ENCODE results near the gene HECW1.
A peak's percentile ranks its signal among the peaks of the same experiment; 100 is the strongest.

HECW1 gene

DNA sequence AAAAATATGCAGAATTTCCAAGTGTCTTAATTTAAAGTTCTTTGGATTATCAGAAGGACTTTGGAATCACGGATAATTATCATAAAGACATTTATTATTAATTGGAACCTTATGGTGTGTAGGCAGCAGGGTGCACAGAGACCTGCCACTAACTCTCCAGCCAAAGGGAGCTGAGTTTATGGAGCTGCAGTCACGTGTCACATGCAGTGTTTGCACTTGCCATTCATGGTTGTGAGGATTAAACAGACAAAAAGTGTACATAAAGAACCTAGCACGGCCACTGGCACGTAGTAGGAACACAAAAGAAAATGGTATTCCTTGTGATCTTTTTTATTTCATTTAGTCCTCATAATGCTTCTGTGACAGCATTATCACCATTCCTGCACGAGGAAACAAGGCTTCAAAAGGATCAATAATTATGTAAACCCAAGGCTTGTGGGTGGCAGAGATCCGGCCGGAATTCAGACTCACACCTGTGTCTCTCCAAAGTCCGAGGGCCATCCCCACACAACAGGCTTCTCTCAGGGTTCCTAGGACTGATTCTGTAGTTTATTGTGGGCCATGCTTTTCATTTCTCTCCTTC is 326.5 kb downstream of the HECW1 start:
- no peak for DNase-seq (ENCODE audit: low read depth)

DNA sequence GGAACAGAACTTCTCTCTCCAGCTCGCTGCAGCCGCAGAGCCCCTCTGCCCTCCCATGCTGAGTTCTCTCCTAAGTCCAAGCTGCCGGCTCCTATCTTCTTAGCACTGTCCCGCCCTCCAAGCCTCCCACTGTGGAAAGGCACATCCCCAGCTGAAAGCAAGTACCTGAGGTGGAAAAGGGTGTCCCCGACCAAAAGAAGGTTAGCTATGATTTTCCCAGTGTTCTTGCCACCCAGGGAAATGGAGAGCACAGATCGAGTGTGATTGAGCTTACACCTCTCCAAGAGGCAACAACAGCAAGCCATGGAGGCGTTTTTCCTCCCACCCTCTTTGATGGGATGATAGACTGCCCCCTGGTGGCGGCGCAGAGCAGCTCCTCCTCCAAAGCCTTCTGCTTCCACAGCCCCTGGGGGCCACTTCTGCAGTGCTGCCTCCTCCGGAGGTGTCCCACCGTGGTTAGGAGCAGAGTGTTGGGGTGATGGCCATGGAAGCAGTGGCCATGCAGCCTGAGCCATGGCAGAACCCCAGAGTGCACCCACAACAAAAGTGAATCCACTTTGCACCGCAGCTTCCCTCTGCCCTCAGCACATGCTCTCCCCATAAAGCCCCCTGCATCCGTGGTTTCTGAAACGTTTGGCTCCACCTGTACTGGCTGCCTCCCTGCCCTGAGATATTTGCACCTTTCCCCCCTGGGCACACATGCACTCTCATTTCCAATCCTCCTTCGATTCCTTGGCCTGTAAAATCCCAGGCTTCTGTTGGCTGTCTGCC is 327.4 kb downstream of the HECW1 start:
- peak; percentile 24 for DNase-seq (ENCODE audit: low read depth)

DNA sequence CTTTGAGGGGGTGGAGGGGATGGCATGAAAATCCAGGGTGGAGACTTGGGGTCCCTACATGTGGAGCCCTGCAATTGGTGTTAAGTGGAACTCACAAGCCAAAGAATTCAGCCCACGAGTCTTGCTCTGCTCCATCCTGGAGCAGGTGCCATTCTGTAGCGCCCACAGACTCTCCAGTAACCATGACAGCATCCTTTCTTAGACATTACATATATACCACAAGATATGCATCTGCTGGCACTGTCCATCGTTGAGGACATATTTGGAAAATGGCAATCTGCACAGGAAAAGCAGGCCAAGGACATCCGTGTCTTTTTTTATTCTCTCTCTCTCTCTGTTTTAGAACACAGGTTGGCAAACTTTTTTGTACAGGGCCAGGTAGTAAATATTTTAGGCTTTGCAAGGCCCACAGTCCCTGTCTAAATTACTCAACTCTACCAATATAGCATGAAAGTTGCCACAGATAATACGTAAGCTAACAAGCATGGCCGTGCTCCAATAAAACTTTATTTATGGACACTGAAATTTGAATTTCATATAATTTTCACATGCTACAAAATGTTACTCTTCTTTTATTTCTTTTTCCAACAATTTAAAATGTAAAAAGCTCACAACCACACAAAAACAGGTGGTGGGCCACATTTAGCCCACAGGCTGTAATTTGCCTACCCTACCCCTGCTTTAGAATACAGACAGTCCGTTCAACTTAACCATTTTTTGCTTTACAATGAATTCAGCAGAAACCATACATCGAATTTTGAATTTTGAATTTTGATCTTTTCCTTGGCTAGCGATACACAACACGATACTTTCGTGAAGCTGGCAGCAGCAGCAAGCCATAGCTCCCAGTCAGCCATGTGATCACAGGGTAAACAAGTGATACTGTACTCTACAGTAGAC is 329.0 kb downstream of the HECW1 start:
- no peak for DNase-seq (ENCODE audit: low read depth)

- DNase-seq (ENCODE audit: low read depth), result no peak
Observed at GRCh38 chr7:43443381-43443780, 330.9 kb downstream of the HECW1 start.

GRCh38 chr7:43444711-43445578 is 332.5 kb downstream of the HECW1 start:
- DNase-seq (ENCODE audit: low read depth), result no peak

DNA sequence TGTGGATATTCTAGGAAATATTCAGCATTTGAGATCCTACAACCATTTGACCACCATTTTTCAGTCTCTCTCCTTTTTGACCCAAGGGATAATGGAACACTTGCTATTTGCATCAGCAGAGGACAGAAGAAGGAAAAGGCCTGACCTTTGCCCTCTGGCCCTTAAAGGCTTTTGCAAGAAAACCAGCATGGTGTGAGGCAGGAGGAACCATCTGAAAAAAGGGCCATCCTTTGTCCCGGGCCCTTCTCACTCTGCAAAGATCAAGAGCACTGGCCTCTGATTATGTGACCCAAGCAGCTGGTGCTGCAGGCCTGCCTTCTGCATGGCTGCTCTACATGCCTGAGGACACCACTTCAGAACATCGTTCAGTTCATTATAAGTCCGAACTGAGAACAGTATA is 337.1 kb downstream of the HECW1 start:
- DNase-seq (ENCODE audit: low read depth), result no peak

DNA sequence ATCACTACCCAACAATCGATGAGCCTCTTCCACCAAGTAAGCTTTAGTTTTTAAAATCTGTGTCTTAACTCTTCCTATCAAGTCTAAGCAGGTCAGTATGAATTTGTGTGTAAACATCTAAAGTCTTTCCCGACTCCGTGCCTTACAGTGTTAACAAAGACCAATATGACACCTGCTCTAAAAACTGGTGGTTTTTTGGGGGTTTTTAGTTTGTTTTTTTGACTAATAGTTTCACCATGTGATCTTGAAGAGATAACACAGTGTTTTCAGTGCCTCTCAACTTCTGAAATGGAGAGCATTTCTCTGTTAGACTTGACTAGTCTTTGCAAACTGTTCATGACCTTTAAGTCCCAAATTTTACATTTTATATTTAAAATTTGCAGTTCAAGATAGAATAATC is 338.4 kb downstream of the HECW1 start:
- DNase-seq (ENCODE audit: low read depth), result no peak

DNA sequence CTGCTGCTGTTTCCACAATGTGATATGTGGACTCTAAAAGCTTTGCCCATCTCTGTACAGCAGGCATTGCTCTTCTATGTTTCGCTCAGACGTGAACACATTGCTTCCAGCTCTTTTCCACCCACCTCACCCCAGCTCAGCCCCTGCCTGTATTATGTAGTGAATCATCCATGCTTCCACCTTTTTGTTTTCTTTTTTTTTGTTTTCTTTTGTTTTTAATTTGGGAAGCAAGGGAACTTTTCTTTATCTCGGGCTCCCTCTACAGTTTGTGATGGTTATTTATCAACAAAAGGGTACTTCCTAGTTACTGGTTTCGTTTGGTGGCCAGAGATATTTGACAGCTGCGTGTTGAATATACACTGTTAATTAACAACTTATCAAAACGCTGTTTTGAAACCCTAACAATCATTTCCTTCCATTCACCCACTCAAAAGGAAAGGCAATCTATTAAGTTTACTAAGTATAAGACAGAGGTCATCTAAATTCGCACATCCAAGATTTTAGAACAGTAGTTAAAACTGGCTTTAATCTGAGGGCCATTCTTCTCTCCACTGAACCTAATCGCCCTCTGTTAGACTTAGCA is 342.6 kb downstream of the HECW1 start:
- no peak for DNase-seq (ENCODE audit: low read depth)

GRCh38 chr7:43456200-43456599 is 343.8 kb downstream of the HECW1 start:
- no peak for DNase-seq (ENCODE audit: low read depth)

GRCh38 chr7:43458330-43459018 is 346.0 kb downstream of the HECW1 start:
- DNase-seq (ENCODE audit: low read depth), result no peak

DNA sequence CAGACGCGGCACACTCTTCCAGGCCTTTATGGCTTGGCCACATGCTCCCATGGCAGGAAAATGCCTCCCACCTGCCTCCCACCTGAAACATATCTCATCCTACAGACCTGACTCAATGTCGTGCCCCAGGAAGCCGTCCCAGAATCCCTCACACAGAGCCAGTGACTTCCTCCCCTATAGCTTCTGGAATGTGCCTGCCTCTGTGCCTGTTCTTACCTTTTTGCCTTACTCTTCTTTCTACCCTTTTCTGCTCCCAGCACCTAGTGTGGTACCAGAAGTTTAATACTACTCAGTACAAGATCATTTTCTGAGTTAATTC is 346.5 kb downstream of the HECW1 start:
- DNase-seq (ENCODE audit: low read depth), result no peak

DNA sequence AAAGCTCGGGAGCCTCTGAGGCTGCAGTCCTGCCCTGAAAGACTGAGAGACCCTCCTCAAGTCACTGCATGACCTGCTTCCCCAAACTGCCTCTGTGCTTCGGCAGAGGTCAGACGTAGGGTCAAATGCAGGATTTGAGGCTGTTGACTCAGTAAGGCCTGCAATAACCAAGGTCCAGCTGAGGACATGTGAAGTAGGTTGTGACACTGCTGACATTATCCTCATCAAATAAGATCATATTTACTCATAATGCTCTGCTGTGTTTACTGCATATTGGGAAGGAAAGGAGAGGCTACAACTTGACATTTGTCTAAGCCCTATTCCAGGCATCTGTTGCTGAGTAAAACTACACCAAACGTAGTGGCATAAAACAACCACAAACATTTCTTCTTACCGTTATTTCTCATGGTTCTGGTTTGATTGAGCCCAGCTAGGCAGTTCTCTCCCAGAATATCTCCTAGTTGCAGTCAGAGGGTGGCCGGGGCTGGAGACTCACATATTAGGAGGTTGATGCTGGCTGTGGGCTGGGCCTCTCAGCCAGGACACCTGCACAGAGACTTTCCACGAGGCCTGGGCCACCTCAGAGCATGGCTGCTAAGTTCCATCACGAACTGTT is 348.4 kb downstream of the HECW1 start:
- no peak for DNase-seq (ENCODE audit: low read depth)

GRCh38 chr7:43461349-43462024 is 349.0 kb downstream of the HECW1 start:
- no peak for DNase-seq (ENCODE audit: low read depth)

DNA sequence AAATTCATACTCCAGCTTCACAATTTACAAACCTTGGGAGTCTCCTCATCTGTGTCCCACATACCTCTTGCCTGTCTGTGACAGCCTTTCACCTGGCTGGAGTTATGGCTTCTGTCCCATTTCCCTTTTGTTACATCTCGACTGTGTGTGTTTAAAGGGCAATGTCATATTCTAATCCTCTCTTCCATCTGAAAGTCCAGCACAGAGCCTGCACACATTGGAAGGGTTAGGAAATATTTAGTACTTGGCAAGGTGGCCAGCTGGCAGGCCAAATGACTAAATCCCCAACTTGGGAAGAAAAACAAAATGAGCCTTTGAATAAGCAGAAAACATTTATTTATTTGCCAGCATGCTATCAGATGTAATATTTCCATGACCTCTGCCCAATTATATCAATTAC is 350.4 kb downstream of the HECW1 start:
- DNase-seq (ENCODE audit: low read depth), result no peak

DNA sequence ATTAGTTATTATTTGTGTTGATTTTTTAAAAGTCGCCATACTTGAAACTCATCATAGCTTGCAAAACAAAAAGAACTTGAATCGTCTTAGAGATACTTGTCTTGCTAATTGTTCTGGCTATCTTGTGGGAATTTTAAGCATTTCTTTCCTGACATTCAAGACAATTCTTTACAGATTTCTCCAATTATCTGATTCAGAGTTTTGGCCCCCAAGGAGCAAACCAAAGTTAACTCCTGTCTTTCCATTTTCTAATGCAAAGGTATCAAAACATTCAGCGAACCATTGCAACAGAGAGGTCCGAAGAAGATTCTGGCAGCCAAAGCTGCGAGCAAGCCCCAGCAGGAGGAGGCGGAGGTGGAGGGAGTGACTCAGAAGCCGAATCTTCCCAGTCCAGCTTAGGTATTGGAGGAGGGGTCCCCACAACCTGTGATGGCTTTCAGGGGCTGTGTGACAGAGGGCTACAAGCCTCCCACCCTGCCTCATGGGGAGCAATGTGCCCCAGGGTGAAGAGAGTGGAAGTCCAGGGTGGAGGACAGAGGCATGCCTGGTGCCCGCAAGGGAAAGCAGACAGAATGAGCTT is 351.0 kb downstream of the HECW1 start:
- DNase-seq (ENCODE audit: low read depth), result no peak

DNA sequence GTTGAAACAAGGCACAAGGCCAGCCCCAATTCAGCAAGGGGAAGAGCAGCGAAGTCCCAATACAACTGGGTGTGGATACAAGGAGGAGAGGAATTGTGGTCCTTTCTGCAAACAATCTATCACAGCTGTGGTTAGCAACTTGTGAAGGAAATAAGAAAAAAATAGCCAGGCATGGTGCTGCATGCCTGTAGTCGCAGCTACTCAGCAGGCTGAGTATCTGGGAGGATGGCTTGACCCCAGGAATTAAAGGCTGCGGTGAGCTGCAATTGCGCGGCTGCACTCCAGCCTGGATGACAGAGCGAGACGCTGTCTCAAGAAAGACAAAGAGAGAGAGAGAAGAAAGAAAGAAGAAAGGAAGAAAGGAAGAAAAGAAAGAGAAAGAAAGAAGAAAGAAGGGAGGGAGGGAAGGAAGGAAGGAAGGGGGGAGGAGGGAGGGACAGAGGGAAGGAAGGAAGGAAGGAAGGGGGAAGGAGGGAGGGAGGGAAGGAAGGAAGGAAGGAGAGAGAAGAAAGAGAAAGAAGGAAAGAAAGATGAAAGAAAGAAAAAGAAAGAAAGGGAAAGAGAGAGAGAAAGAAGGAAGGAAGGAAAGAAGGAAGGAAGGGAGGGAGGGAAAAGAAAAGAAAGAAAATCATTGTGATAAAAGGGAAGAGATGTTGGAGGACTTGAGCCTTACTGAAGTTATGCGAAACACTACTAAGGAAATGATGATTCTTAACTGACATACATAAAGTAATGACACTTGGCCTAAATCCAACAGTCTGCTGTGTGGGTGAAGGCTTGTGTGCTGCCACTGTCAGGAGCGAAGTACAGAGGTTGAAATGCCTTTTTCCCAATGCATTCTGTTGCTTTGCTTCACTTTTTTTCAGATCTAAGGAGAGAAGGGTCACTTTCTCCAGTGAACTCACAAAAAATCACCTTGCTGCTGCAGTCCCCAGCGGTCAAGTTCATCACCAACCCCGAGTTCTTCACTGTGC is 353.4 kb downstream of the HECW1 start:
- no peak for DNase-seq (ENCODE audit: low read depth)

DNA sequence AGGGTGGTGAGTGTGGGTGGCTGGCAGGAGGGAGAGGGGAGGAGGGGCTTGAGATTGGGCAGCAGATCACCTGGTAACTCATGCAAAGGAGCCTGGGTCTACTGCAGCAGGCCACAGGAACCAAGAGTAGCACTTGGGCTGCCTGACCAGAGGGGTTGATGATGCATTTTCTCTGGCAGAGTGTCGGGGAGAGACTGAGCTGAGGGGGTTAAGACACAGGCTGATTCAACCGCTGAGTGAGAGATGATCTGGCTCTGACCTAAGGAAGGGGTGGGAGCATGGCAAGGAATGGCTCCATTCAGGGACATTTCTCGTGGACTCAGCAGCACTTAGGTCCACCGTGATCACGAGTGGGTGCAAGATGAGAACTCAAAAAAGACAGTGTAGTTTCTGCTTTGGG is 355.0 kb downstream of the HECW1 start:
- DNase-seq (ENCODE audit: low read depth), result no peak

DNA sequence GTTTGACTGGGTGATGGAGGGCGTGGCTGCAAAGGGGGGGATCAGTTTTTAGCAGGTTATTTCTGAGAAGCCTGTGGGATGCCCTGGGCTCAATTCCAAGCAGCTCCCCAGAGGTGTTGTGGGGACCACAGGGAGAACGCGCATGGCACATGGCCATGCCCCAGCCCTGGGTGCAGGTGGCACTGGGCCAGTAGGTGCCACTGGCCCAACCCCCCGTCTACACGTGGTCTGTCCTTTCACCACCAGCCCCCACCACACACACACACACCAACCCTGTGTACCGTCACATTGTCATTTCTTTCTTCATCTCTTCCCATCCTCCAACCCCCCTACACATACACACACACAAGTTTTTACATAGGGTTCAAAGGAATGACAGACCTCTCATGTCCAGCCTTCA is 355.4 kb downstream of the HECW1 start:
- no peak for DNase-seq (ENCODE audit: low read depth)

DNA sequence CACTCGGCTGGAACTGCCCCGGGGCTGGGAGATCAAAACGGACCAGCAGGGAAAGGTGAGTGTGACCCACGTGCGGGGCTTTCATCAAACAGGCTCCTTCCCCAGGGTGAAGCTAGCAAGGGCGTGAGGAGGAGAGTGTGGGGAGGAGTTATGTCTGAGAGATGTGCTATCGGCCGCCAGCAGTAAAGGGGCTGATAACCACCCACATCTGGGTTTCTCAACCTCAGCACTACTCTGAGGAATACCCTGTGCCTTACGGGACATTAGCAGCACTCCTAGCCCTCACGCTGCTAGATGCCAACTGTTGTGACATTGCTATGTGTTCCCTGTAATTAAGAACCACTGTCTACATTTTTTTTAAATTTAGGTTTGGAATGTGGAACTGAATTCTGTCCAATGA is 356.6 kb downstream of the HECW1 start:
- DNase-seq (ENCODE audit: low read depth), result no peak
